Activated CD8-positive, alpha-beta memory T cell treated with anti-CD3 and anti-CD28 coated beads, Interleukin-2, amount 50 U/mL, for 48 hours (primary cell): ENCODE data around the gene XIST.
"Not testable (repeated sequence)": the region's sequence is repeated elsewhere in the genome, so short reads cannot be mapped to it uniquely, and the experiment has no call there.

Experiments
- DNase-seq: peaks from one replicate; pipeline ENCODE4 v3.0.0-alpha.2; 2020

The XIST gene

GRCh38 chrX:73838123-73838522, 14.4 kb downstream of the XIST start:
- DNase-seq = no peak

GRCh38 chrX:73836956-73837477, 15.5 kb downstream of the XIST start:
- DNase-seq = no peak

GRCh38 chrX:73834219-73834618, 18.3 kb downstream of the XIST start:
- no peak for DNase-seq

GRCh38 chrX:73832319-73832718, 20.2 kb downstream of the XIST start:
- no peak for DNase-seq

GRCh38 chrX:73831500-73831899, 21.0 kb downstream of the XIST start:
- no peak for DNase-seq

GRCh38 chrX:73830489-73831414, 21.8 kb downstream of the XIST start:
- no peak for DNase-seq

- DNase-seq = no peak
These were observed 22.5 kb downstream of the XIST start for GRCh38 chrX:73829890-73830466.

- DNase-seq = no peak
These were observed 24.3 kb downstream of the XIST start for GRCh38 chrX:73828080-73828720.

- DNase-seq = no peak
These were observed 25.1 kb downstream of the XIST start for GRCh38 chrX:73827406-73827805.

- no peak for DNase-seq
These were observed 25.5 kb downstream of the XIST start for GRCh38 chrX:73826996-73827395.

GRCh38 chrX:73825569-73825968, 26.9 kb downstream of the XIST start:
- DNase-seq = no peak

GRCh38 chrX:73823473-73824004, 29.0 kb downstream of the XIST start:
- DNase-seq = no peak

GRCh38 chrX:73822775-73823174, 29.7 kb downstream of the XIST start:
- no peak for DNase-seq

- DNase-seq = no peak
These were observed 30.5 kb downstream of the XIST start for GRCh38 chrX:73821921-73822559.

GRCh38 chrX:73819864-73820558, 32.5 kb downstream of the XIST start:
- not testable (repeated sequence) for DNase-seq

GRCh38 chrX:73818200-73819116, 34.1 kb downstream of the XIST start:
- DNase-seq = no peak

- no peak for DNase-seq
These were observed 34.9 kb downstream of the XIST start for GRCh38 chrX:73817393-73818199.

- no peak for DNase-seq
These were observed 40.3 kb downstream of the XIST start for GRCh38 chrX:73812256-73812655.

GRCh38 chrX:73804109-73804508, 48.4 kb downstream of the XIST start:
- not testable (repeated sequence) for DNase-seq

GRCh38 chrX:73799888-73800287, 52.6 kb downstream of the XIST start:
- DNase-seq = no peak
